CD4-positive, alpha-beta memory T cell (primary cell): ENCODE data around the gene P4HB. TPM values are rescaled to one million over a fixed set of nuclear protein-coding genes. Genes with fewer than 3 reads are reported as not detected.
"Not testable (repeated sequence)": the region's sequence is repeated elsewhere in the genome, so short reads cannot be mapped to it uniquely, and the experiment has no call there.

Source experiments
- CTCF ChIA-PET: fragments of 350-600 bp; sonication (Branson Sonifier 250); formaldehyde crosslinking; loops from one replicate; lab custom pipeline; 2021; ENCODE audit warnings: inconsistent platforms; ENCODE audit not compliant: partially characterized antibody; lab: Charles Lee
- POLR2A ChIA-PET: fragments of 350-600 bp; sonication (Branson Sonifier 250); formaldehyde crosslinking; loops from one replicate; lab custom pipeline; 2021; ENCODE audit not compliant: partially characterized antibody; lab: Charles Lee
- DNase-seq, 5 donors: peaks; one replicate each; pipeline versions ENCODE4 v3.0.0 to v3.0.0-alpha.2; 2020 to 2022; ENCODE audit warnings: mixed read lengths in 1 of 5
- H3K27ac ChIP-seq: one replicate; pipeline ENCODE4 v1.7.0; 2013; ENCODE audit warnings: low read depth, low read length
- H3K27me3 ChIP-seq: 2 replicates; pipeline ENCODE4 v1.7.0; 2013; ENCODE audit warnings: mild to moderate bottlenecking, low read length, moderate library complexity; ENCODE audit not compliant: insufficient read depth
- H3K36me3 ChIP-seq: 2 replicates; pipeline ENCODE4 v1.7.0; 2013; ENCODE audit warnings: mild to moderate bottlenecking, low read length, moderate library complexity; ENCODE audit not compliant: insufficient read depth
- H3K4me1 ChIP-seq: 2 replicates; pipeline ENCODE4 v1.7.0; 2013; ENCODE audit warnings: mild to moderate bottlenecking, low read length, moderate library complexity; ENCODE audit not compliant: insufficient read depth
- H3K4me3 ChIP-seq, 2 donors: one replicate each; pipeline ENCODE4 v1.7.0; 2013; ENCODE audit warnings: low read length in 2 of 2, mild to moderate bottlenecking in 1 of 2
- H3K9me3 ChIP-seq, 2 donors: one replicate each; pipeline ENCODE4 v1.7.0; 2013; ENCODE audit warnings: low read length in 2 of 2, control low read depth in 1 of 2; ENCODE audit not compliant: control insufficient read depth in 1 of 2
- H3K27ac Mint-ChIP-seq, 7 donors: one replicate each; pipeline ENCODE4 v1.8.0; 2020 to 2021; ENCODE audit warnings: mixed read lengths in 7 of 7, mild to moderate bottlenecking in 6 of 7, inconsistent platforms in 3 of 7, moderate library complexity in 3 of 7
- H3K27me3 Mint-ChIP-seq, 2 donors: one replicate each; pipeline ENCODE4 v1.8.0; 2020 to 2021; ENCODE audit warnings: mixed read lengths in 2 of 2
- H3K36me3 Mint-ChIP-seq, 2 donors: one replicate each; pipeline ENCODE4 v1.8.0; 2020 to 2021; ENCODE audit warnings: mixed read lengths in 2 of 2, inconsistent platforms in 1 of 2, mild to moderate bottlenecking in 1 of 2
- H3K4me1 Mint-ChIP-seq, 4 donors: one replicate each; pipeline ENCODE4 v1.8.0; 2020 to 2021; ENCODE audit warnings: mixed read lengths in 4 of 4, mild to moderate bottlenecking in 1 of 4
- H3K4me3 Mint-ChIP-seq, 8 donors: one replicate each; pipeline ENCODE4 v1.8.0; 2020 to 2021; ENCODE audit warnings: mixed read lengths in 8 of 8, mild to moderate bottlenecking in 7 of 8, moderate library complexity in 6 of 8, inconsistent platforms in 3 of 8
- H3K9me3 Mint-ChIP-seq, 8 donors: one replicate each; pipeline ENCODE4 v1.8.0; 2020 to 2021; ENCODE audit warnings: mixed read lengths in 8 of 8, mild to moderate bottlenecking in 5 of 8, inconsistent platforms in 3 of 8, moderate library complexity in 1 of 8
- intact Hi-C: fragments of 100-400 bp; cut with micrococcal nuclease; formaldehyde crosslinking; loops from one replicate; pipeline ENCODE4 v1.15.1; 2023
- polyA plus RNA-seq, 2 donors: library from polyadenylated mRNA; unstranded; fragments of 300-500 nt; fragmentation: Illumina TruSeq; gene quantifications; one replicate each; pipeline ENCODE4 v1.2.3, GENCODE V29; 2021
- total RNA-seq, 2 experiments: library from RNA; stranded (reverse); gene quantifications; one replicate each; pipeline ENCODE4 v1.2.3, GENCODE V29; 2021

The P4HB gene
- total and polyA plus RNA-seq, 4 experiments from 2014 or later, result 272 to 409 (median 365) TPM

DNA sequence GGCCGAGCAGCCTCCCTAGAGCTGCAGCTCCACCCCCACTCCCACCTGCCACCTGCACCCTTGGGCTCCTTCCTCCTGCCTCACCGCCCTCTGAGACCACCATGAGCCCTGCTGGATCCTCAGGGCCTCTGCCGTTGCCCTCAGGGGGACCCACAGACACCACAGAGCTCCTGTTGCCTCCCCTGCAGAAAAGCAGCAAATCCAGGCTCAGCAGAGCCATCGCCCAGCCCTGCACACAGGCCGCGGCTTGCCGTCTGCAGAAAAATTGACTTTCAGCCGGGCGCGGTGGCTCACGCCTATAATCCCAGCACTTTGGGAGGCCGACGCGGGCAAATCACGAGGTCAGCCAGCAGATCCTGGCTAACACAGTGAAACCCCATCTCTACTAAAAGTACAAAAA, 18.5 kb downstream of the P4HB start:
- Mint-ChIP-seq H3K36me3 (peaks cover 19 to 25% of the 10 kb centered on the region in 2 donors), H3K4me1 (peaks cover 0 to 4% (median 0%) of the 10 kb centered on the region in 4 donors), H3K27ac (peak overlapping the region in 1 of 7 donors; percentile 46), H3K4me3 (no peak overlapping the region), H3K27me3 (no peaks in the 10 kb centered on the region), H3K9me3 (peaks cover 0 to 2% (median 0%) of the 10 kb centered on the region in 8 donors)
- Histone ChIP-seq H3K36me3 (peaks cover 33% of the 10 kb centered on the region), H3K9me3 (no peaks in the 10 kb centered on the region), H3K4me3 (no peak overlapping the region), H3K27ac (no peak overlapping the region), H3K27me3 (no peaks in the 10 kb centered on the region), H3K4me1 (no peaks in the 10 kb centered on the region)
- CTCF ChIA-PET, result interaction anchor here (0.6 kb wide), 1 partner anchor 16 kb away, joined by 3 read pairs; no protein-coding TSS in a partner anchor
- DNase-seq, result no peak
- POLR2A ChIA-PET, result interaction anchor here (0.9 to 1.4 kb wide), 2 partner anchors 17 to 19 kb away, joined by 3 read pairs; partner anchors contain the start of gene P4HB
- intact Hi-C loops, result no loop called here

DNA sequence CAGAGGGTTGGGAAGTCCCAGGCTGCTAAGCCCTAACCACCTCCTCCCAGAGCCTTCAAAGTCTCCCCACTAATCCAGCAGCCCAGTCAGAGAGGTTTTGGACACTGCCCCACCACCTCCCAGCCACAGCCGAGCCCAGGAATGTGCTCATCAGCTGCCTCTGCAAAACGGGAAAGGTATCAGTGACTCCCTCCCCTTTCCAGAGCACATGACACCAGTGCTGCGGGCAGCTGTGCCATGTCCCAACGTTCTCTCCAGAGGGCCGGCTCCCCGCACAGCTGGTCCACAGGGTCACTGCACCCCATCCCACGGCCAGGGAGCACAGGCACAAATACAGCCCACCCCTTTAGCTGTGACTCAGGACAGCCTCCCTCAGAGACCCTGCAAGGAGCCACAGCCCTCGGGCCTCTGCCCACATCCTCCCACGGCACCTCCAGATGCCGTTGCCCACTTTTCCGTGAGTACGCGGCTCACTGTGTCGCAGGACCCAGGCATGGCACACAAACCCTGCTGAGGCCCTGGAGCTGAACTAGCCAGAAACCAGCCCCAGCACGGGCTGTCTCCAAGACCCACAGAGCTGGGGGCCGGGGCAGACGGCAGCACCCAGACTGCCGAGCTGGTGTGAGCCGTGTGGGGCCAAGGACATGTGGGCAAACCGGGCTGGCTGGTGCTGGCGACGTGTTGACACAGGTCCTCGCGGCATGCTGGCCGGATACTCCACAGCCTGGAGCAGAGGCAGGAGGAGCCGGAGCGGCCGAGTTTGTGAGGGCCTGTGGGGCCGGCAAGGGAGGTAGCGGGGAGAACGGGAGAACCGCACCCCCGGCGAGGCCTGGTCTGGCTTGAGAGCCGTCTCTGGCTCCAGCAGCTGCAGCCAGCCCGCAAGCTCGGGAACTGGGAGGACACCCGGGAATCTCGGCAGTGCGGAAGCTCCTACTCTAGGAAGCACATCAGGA, 19.2 kb downstream of the P4HB start:
- no peak for DNase-seq
- ChIA-PET POLR2A (interaction anchor here (0.9 to 1.4 kb wide), 2 partner anchors 16 to 20 kb away, joined by 3 read pairs; partner anchors contain the start of gene P4HB), CTCF (no interaction called here)
- peaks cover 0 to 2% (median 0%) of the 10 kb centered on the region in 8 donors for H3K9me3 Mint-ChIP-seq
- no peak overlapping the region for H3K4me3 ChIP-seq
- peaks cover 0 to 4% (median 0%) of the 10 kb centered on the region in 4 donors for H3K4me1 Mint-ChIP-seq
- intact Hi-C loops, result no loop called here
- no peaks in the 10 kb centered on the region for H3K4me1 ChIP-seq
- no peaks in the 10 kb centered on the region for H3K27me3 ChIP-seq
- H3K27me3 Mint-ChIP-seq, result no peaks in the 10 kb centered on the region
- peaks cover 26% of the 10 kb centered on the region for H3K36me3 ChIP-seq
- no peak overlapping the region for H3K27ac Mint-ChIP-seq
- no peak overlapping the region for H3K4me3 Mint-ChIP-seq
- peaks cover 19 to 20% of the 10 kb centered on the region in 2 donors for H3K36me3 Mint-ChIP-seq
- H3K9me3 ChIP-seq, result no peaks in the 10 kb centered on the region
- H3K27ac ChIP-seq, result no peak overlapping the region

GRCh38 chr17:81840059-81840458, 20.3 kb downstream of the P4HB start:
- H3K9me3 Mint-ChIP-seq, H3K4me3 ChIP-seq, H3K27ac ChIP-seq, H3K4me1 ChIP-seq, intact Hi-C loops, H3K27me3 Mint-ChIP-seq, POLR2A ChIA-PET, H3K9me3 ChIP-seq, CTCF ChIA-PET, H3K27me3 ChIP-seq, H3K4me1 Mint-ChIP-seq, DNase-seq, H3K4me3 Mint-ChIP-seq, H3K27ac Mint-ChIP-seq: not testable (repeated sequence)
- H3K36me3 Mint-ChIP-seq, result peaks cover 13 to 14% of the 10 kb centered on the region in 2 donors
- H3K36me3 ChIP-seq, result peaks cover 17% of the 10 kb centered on the region

DNA sequence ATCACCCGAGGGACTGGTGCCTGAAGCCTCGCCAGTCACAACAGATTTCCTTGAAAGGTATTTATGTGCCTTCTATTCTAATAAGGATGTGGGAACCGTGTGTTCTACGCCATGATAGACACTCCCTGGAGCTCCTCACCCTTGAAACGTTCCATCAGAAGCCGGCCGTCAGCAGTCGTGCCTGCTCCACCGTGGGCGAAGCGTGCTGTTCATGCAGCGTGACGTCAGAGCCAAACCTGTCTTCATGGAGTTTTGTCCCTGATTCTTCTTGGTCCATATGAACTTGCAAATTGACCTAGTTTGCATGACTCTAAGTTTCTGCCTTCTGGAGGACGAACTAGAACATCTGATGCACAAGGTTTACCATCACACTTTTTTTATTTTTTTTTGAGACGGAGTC, 21.0 kb downstream of the P4HB start:
- Mint-ChIP-seq H3K4me3 (no peak overlapping the region), H3K27ac (no peak overlapping the region), H3K36me3 (peaks cover 5 to 7% of the 10 kb centered on the region in 2 donors), H3K4me1 (peaks cover 0 to 4% (median 0%) of the 10 kb centered on the region in 4 donors), H3K9me3 (peaks cover 0 to 2% (median 0%) of the 10 kb centered on the region in 8 donors), H3K27me3 (no peaks in the 10 kb centered on the region)
- Histone ChIP-seq H3K27me3 (no peaks in the 10 kb centered on the region), H3K36me3 (peaks cover 11% of the 10 kb centered on the region), H3K9me3 (no peaks in the 10 kb centered on the region), H3K4me1 (no peaks in the 10 kb centered on the region), H3K4me3 (no peak overlapping the region), H3K27ac (no peak overlapping the region)
- no peak for DNase-seq
- ChIA-PET POLR2A (no interaction called here), CTCF (no interaction called here)
- intact Hi-C loops, result no loop called here

DNA sequence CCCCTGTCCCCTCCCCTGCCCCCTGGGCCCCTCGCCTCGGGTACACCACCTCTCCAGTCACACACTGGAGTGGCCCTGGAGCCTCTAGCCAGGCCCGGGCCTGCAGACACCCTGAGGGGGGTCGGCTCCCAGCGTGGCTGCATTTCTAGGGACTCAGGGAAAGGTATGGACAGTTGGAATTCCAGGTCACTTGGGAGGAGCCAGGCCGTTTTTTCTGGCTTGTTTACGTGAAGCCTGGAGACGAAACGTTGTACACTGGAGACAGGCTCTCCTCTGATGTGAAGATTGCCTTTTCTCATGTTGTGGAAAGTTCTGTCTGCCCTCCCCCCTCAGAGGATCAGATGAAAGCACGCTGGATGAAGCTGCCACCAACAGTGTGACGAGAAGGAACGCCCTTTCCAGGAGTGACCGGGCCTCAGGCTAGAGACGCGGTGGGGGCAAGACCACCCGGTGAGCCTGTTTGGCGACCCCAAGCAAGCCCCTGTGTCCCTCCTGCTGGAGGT, 21.5 kb downstream of the P4HB start:
- Mint-ChIP-seq H3K9me3 (no peaks in the 10 kb centered on the region), H3K27ac (no peak overlapping the region), H3K36me3 (peaks cover 4 to 5% of the 10 kb centered on the region in 2 donors), H3K4me1 (peaks cover 0 to 5% (median 1%) of the 10 kb centered on the region in 4 donors), H3K27me3 (no peaks in the 10 kb centered on the region), H3K4me3 (no peak overlapping the region)
- CTCF ChIA-PET, result no interaction called here
- Histone ChIP-seq H3K36me3 (peaks cover 11% of the 10 kb centered on the region), H3K27me3 (no peaks in the 10 kb centered on the region), H3K27ac (no peak overlapping the region), H3K9me3 (no peaks in the 10 kb centered on the region), H3K4me3 (no peak overlapping the region), H3K4me1 (peaks cover 3% of the 10 kb centered on the region)
- POLR2A ChIA-PET, result no interaction called here
- intact Hi-C loops, result no loop called here
- DNase-seq, result no peak

DNA sequence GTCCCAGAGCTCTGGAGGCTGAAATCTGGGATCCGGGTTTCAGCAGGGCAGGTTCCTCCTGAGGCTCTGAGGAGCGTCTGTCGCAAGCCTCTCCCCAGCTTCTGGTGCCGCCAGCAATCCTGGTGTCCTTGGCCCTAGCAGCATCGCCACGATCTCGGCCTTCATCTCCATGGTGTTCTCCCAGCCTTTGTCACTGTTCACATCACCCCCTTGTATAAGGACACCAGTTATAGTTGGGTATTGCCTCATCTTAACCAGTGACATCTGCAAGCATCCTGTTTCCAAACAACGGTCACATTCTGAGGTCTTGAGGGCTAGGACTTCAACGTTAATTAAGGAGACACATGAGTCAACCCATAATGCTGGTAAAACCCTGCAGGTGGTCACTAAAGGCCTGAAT, 22.7 kb downstream of the P4HB start:
- intact Hi-C loops, result no loop called here
- peaks cover 0 to 9% (median 4%) of the 10 kb centered on the region in 4 donors for H3K4me1 Mint-ChIP-seq
- no peaks in the 10 kb centered on the region for H3K9me3 Mint-ChIP-seq
- H3K27me3 ChIP-seq, result no peaks in the 10 kb centered on the region
- H3K4me1 ChIP-seq, result peaks cover 8% of the 10 kb centered on the region
- ChIA-PET CTCF (interaction anchor here (1.0 kb wide), 1 partner anchor 14 kb away, joined by 6 read pairs; no protein-coding TSS in a partner anchor), POLR2A (no interaction called here)
- H3K9me3 ChIP-seq, result no peaks in the 10 kb centered on the region
- peak overlapping the region in 1 of 8 donors; percentile 20 for H3K4me3 Mint-ChIP-seq
- H3K4me3 ChIP-seq, result no peak overlapping the region
- DNase-seq, result no peak
- peaks cover 0 to under 1% of the 10 kb centered on the region in 2 donors for H3K36me3 Mint-ChIP-seq
- H3K36me3 ChIP-seq, result no peaks in the 10 kb centered on the region
- H3K27ac Mint-ChIP-seq, result peak overlapping the region in 1 of 7 donors; percentile 71
- H3K27ac ChIP-seq, result no peak overlapping the region
- H3K27me3 Mint-ChIP-seq, result no peaks in the 10 kb centered on the region

- ChIA-PET POLR2A (no interaction called here), CTCF (no interaction called here)
- Mint-ChIP-seq H3K4me3 (peak within 1 kb of the TSS; percentile 64 to 86 (median 79)), H3K4me1 (peaks cover 8 to 23% (median 16%) of the 10 kb centered on the region in 4 donors), H3K27me3 (no peaks in the 10 kb centered on the region), H3K9me3 (no peaks in the 10 kb centered on the region), H3K27ac (peak within 1 kb of the TSS; percentile 86 to 93 (median 91)), H3K36me3 (peaks cover 0 to 7% of the 10 kb centered on the region in 2 donors)
- intact Hi-C loops, result loop anchor here (5.0 kb wide), 1 partner anchor 37 kb away; the partner anchor contains the start of gene ARHGDIA
- Histone ChIP-seq H3K9me3 (no peaks in the 10 kb centered on the region), H3K4me3 (peak within 1 kb of the TSS; percentile 47 to 79), H3K4me1 (peaks cover 23% of the 10 kb centered on the region), H3K27me3 (no peaks in the 10 kb centered on the region), H3K27ac (peak within 1 kb of the TSS; percentile 90), H3K36me3 (no peaks in the 10 kb centered on the region)
- DNase-seq, result no peak
Observed at GRCh38 chr17:81834831-81835267, 25.5 kb downstream of the P4HB start, which contains the start of gene PPP1R27. TSS of gene PPP1R27 (minus strand) at chr17:81835050. CDS start at chr17:81834953, 97 bp downstream.
